Stimulated activated CD8-positive, alpha-beta memory T cell treated with anti-CD3 and anti-CD28 coated beads, Interleukin-4, amount 100 ng/mL, for 24 hours (primary cell): ENCODE measurements around the gene CCDC3.
"Not testable (repeated sequence)": the region's sequence is repeated elsewhere in the genome, so short reads cannot be mapped to it uniquely, and the experiment has no call there.

Source experiments
- DNase-seq: peaks from one replicate; pipeline ENCODE4 v3.0.0-alpha.2; 2020; ENCODE audit warnings: low read depth

CCDC3 gene

GRCh38 chr10:12887780-12888179, 113.7 kb downstream of the CCDC3 start:
- no peak for DNase-seq

DNA sequence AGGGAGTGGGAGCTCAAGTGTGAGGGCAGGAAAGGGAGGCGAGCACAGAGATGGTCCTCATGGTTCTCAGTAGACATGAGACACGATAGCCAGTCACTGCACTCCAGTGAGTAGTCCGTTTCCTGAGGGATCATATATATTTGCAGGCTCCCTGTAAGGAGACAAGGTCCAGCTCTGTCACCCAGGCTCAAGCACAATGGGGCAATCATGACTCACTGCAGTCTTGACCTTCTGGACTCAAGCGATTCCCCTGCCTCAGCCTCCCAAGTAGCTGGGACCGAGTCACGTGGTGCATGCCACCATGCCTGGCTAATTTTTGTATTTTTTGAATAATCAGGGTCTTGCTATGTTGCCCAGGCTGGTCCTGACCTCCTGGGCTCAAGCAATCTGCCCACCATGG, 116.7 kb downstream of the CCDC3 start:
- no peak for DNase-seq

- no peak for DNase-seq
These were observed 121.1 kb downstream of the CCDC3 start for GRCh38 chr10:12880423-12880822.

DNA sequence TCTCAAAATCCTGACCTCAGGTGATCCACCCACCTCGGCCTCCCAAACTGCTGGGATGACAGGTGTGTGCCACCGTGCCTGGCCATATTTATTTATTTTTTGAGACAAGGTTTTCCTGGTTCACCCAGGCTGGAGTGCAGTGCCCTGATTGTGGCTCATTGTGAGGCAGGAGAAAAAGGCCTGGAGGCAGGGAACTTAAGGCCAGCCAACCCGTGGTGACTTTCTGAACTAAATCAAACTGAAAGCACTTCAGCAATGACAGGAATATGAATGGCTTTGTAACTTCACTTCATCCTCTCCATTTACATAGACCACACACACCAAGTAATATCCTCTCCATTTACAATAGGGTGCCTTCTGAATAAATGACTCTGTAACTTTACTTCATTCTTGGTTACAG, 124.4 kb downstream of the CCDC3 start:
- no peak for DNase-seq

- DNase-seq, result no peak
These were observed 125.2 kb downstream of the CCDC3 start for GRCh38 chr10:12876266-12876665.

GRCh38 chr10:12875100-12875499, 126.4 kb downstream of the CCDC3 start:
- DNase-seq, result no peak

DNA sequence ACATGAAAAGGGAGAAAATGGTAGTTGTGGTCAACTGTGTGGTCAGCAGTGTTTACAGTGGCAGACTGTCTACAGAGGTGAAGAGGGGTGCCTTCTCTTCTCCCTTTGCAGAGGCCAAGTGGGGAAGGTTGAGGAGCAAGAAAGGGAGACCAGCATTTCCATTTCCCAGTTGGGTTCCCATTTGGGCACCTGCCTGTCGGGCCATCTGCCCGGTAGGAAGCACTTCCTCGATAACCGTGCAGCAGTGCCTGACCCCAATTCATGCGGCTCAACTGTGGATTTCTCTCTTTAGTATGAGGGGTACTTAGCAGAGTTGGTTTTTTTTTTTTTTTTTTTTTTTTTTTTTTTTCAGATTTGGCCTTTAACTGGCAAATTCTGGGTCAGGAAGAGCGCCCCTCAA, 127.0 kb downstream of the CCDC3 start:
- DNase-seq, result no peak

DNA sequence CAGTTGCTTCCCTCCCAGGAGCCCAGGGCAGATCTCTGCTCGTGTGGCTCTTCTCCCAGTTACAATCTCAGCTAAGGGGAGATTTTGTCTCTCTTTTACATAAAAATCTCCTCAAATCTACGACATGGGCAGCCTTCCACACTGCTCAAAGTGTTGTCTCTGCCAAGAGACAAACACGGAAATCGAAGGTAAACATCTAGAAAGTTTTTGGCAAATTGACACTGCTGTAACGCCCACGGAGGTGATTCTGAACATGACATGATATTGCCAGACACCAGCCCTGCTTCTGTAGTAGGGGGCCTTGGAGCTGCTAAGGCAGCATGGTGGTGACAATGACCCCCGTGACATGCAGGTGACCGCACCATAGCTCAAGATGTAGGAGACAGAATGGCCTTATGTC, 128.3 kb downstream of the CCDC3 start:
- DNase-seq, result no peak

- DNase-seq, result no peak
These were observed 128.9 kb downstream of the CCDC3 start for GRCh38 chr10:12872577-12872976.

DNA sequence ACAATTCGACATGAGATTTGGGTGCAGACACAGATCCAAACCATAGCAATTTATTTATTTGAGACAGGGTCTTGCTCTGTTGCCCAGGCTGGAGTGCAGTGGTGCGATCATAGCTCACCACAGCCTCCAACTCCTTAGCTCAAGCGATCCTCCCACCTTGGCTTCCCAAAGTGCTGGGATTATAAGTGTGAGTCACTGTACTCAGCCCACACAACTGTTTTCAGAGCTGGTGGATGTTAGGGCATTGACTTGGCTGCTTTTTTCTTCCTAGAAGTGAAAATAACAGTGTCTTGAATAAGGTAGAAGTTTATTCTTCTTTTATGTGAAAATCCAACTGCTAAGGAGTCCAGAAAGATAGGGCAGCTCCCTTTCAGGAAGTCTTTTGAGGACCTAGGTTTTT, 132.1 kb downstream of the CCDC3 start:
- no peak for DNase-seq

DNA sequence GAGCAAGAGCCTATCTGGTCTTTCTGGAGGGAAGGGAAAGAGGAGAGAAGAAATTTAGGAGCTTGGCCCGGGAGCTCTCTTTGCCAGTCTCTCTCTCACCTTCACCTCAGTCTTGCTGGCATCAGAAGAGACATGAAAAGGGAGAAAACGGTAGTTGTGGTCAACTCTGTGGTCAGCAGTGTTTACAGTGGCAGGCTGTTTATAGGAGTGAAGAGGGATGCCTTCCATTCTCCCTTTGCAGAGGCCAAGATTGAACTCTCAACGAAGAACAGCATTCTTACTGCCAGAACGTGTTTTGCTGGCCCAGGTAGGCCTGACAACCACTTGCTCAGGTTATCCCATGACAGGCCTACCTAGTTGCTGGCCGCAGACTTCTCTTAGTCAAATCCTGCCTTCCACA, 133.3 kb downstream of the CCDC3 start:
- no peak for DNase-seq

- DNase-seq, result not testable (repeated sequence)
These were observed 136.0 kb downstream of the CCDC3 start for GRCh38 chr10:12865515-12865914.

DNA sequence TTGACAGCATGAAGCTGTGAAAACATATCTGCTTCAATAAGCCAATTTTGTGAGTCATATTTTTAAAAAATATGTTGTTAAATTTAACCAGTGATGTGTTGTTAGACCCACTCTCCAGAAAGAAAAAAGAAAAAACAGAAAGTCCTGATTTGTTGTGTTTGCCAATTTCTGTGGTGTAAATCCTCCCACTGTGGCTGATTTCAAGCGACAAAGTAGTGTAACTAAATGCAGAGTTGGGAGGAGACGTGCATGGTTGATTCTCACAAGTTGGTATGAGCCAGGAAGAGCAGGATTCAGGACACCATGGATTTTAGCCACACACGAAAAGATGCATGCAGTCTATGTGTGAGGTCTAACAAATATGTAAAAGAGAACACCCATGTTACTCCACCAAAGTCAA, 139.1 kb downstream of the CCDC3 start:
- DNase-seq, result no peak

DNA sequence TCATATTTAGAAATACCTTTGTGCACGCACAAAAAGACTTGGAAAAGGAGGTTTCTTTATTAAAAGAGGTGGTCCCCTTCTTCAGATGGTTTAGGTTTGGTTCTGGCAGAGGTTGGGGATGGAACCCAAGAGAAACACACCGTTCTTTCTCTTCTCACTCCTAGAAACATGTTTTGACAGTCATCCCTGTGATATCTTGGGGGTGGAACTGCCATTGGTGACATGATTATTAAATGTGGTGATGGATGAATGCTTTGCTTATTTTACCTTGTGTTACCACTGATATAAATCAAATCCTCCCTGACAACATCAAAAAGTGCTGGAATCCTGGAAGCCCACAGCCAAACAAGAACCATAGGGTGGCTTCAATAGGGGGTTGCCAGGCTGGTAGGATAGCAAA, 146.5 kb downstream of the CCDC3 start:
- DNase-seq, result no peak

DNA sequence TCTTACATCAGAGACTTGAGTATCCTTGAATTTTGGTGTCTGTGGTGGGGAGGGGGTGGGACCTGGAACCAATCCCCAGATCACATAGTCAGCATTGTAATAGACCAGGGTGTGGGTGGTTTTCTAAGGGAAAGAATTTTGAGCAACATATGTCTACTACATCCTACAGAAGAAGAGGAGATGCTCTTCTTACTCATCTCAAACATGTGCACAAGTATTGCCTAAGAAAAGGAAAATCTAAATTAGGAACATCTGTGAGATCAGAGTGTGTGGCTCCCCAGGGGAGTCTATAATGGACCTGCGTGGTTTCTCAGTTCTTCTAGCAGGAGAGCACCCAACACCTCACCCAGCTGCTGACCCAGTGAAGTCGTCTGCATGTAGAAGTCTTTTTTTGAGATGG, 148.8 kb downstream of the CCDC3 start:
- no peak for DNase-seq

- no peak for DNase-seq
These were observed 152.0 kb downstream of the CCDC3 start for GRCh38 chr10:12849319-12850181.

- no peak for DNase-seq
These were observed 152.9 kb downstream of the CCDC3 start for GRCh38 chr10:12848439-12849173.

- DNase-seq, result peak; percentile 11
These were observed 154.0 kb downstream of the CCDC3 start for GRCh38 chr10:12847361-12847975.

GRCh38 chr10:12846718-12847117, 154.8 kb downstream of the CCDC3 start:
- no peak for DNase-seq
